ENCODE measurements around the gene ANKRD9.
A peak's percentile ranks its signal among the peaks of the same experiment; 100 is the strongest.
"Not testable (repeated sequence)": the region's sequence is repeated elsewhere in the genome, so short reads cannot be mapped to it uniquely, and the experiment has no call there.

Gene ANKRD9

GRCh38 chr14:102524451-102525218 lies 15.1 kb upstream of the ANKRD9 start:
- ChIA-PET POLR2A (interaction anchor here (0.5 to 0.8 kb wide), 2 partner anchors 393 to 867 kb away, joined by 3 read pairs; no protein-coding TSS in a partner anchor), CTCF (interaction anchor here (0.6 to 3.1 kb wide), 45 partner anchors 9 to 571 kb away, joined by 3 to 25 read pairs (median 4); partner anchors contain the start of genes ANKRD9 and ZNF839)
- TF ChIP-seq CTCF (IDR thresholded peaks at IDR 0.05; ENCODE audit: control extremely low read depth, extremely low read depth, low read depth, missing control alignments), result peak; percentile 98
- DNase-seq (ENCODE audit: extremely low spot score), result peak; percentile 99

- no peak for TF ChIP-seq CTCF (IDR thresholded peaks at IDR 0.05; ENCODE audit: control extremely low read depth, extremely low read depth, low read depth, missing control alignments)
- DNase-seq (ENCODE audit: extremely low spot score), result no peak
- POLR2A ChIA-PET, result interaction anchor here (0.5 to 0.8 kb wide), 2 partner anchors 394 to 867 kb away, joined by 3 read pairs; no protein-coding TSS in a partner anchor
These were observed 14.2 kb upstream of the ANKRD9 start for GRCh38 chr14:102523569-102524450.

GRCh38 chr14:102523200-102523568 lies 13.6 kb upstream of the ANKRD9 start:
- DNase-seq (ENCODE audit: extremely low spot score), result no peak
- ChIA-PET CTCF (interaction anchor here (1.0 to 3.1 kb wide), 11 partner anchors 8 to 205 kb away, joined by 3 to 25 read pairs (median 5); partner anchors contain the start of genes ANKRD9 and ZNF839), POLR2A (no interaction called here)
- TF ChIP-seq CTCF (IDR thresholded peaks at IDR 0.05; ENCODE audit: control extremely low read depth, extremely low read depth, low read depth, missing control alignments), result no peak

More at GRCh38 chr14:102523569-102524450, 14.2 kb upstream of the ANKRD9 start:
- CTCF ChIA-PET, result interaction anchor here (0.8 to 3.1 kb wide), 30 partner anchors 9 to 521 kb away, joined by 3 to 25 read pairs (median 4); partner anchors contain the start of genes ANKRD9 and ZNF839

- DNase-seq (ENCODE audit: extremely low spot score); POLR2A ChIA-PET: not testable (repeated sequence)
- CTCF ChIA-PET, result interaction anchor here (4.7 kb wide), 1 partner anchor 82 kb away, joined by 30 read pairs; no protein-coding TSS in a partner anchor
These were observed 10.1 kb upstream of the ANKRD9 start for GRCh38 chr14:102519709-102520108.

GRCh38 chr14:102518063-102518648 lies 8.6 kb upstream of the ANKRD9 start:
- POLR2A ChIA-PET, result no interaction called here
- DNase-seq (ENCODE audit: extremely low spot score), result no peak
- CTCF ChIA-PET, result interaction anchor here (0.8 to 4.7 kb wide), 5 partner anchors 10 to 123 kb away, joined by 3 to 30 read pairs (median 3); no protein-coding TSS in a partner anchor
- no peak for TF ChIP-seq CTCF (IDR thresholded peaks at IDR 0.05; ENCODE audit: control extremely low read depth, extremely low read depth, low read depth, missing control alignments)

- CTCF ChIA-PET, result interaction anchor here (0.9 to 4.7 kb wide), 4 partner anchors 9 to 123 kb away, joined by 3 to 30 read pairs (median 3); no protein-coding TSS in a partner anchor
- DNase-seq (ENCODE audit: extremely low spot score), result no peak
- POLR2A ChIA-PET, result no interaction called here
- TF ChIP-seq CTCF (IDR thresholded peaks at IDR 0.05; ENCODE audit: control extremely low read depth, extremely low read depth, low read depth, missing control alignments), result no peak
These were observed 8.0 kb upstream of the ANKRD9 start for GRCh38 chr14:102517392-102518062.

All from GM10248 (cell line).